ENCODE measurements around the gene FBRSL1.

The FBRSL1 gene

GRCh38 chr12:132560614-132561426 lies 70.9 kb downstream of the FBRSL1 start:
- no peak for DNase-seq
